ENCODE results near the gene MYRF.

- TF ChIP-seq, protein P1, sequence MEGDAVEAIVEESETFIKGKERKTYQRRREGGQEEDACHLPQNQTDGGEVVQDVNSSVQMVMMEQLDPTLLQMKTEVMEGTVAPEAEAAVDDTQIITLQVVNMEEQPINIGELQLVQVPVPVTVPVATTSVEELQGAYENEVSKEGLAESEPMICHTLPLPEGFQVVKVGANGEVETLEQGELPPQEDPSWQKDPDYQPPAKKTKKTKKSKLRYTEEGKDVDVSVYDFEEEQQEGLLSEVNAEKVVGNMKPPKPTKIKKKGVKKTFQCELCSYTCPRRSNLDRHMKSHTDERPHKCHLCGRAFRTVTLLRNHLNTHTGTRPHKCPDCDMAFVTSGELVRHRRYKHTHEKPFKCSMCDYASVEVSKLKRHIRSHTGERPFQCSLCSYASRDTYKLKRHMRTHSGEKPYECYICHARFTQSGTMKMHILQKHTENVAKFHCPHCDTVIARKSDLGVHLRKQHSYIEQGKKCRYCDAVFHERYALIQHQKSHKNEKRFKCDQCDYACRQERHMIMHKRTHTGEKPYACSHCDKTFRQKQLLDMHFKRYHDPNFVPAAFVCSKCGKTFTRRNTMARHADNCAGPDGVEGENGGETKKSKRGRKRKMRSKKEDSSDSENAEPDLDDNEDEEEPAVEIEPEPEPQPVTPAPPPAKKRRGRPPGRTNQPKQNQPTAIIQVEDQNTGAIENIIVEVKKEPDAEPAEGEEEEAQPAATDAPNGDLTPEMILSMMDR (IDR thresholded peaks at IDR 0.05): no peak
- no peak for TF ChIP-seq POLR2A (IDR thresholded peaks at IDR 0.05)
Observed at GRCh38 chr11:61737636-61738386, 14.6 kb upstream of the MYRF start.

Data from adrenal gland (tissue), 5 donors.